Neural crest cell (in vitro differentiated cells): ENCODE data around the gene EDARADD. TPM values are rescaled to one million over a fixed set of nuclear protein-coding genes. Genes with fewer than 3 reads are reported as not detected.

Experiments
- DNase-seq: peaks from one replicate; pipeline ENCODE4 v3.0.0; 2021; ENCODE audit warnings: low read depth, mixed read lengths, low spot score
- H3K27ac Mint-ChIP-seq: one replicate; pipeline ENCODE4 v1.8.0; 2021; ENCODE audit warnings: mild to moderate bottlenecking, mixed read lengths; ENCODE audit not compliant: unreplicated experiment
- H3K27me3 Mint-ChIP-seq: 2 replicates; pipeline ENCODE4 v1.8.0; 2021; ENCODE audit warnings: low read depth, mild to moderate bottlenecking, mixed read lengths
- H3K36me3 Mint-ChIP-seq: 2 replicates; pipeline ENCODE4 v1.8.0; 2021; ENCODE audit warnings: low read depth, mild to moderate bottlenecking, mixed read lengths
- H3K4me1 Mint-ChIP-seq: 2 replicates; pipeline ENCODE4 v1.8.0; 2021; ENCODE audit warnings: mixed read lengths
- H3K4me3 Mint-ChIP-seq: one replicate; pipeline ENCODE4 v1.8.0; 2021; ENCODE audit warnings: mild to moderate bottlenecking, mixed read lengths
- H3K9me3 Mint-ChIP-seq: 2 replicates; pipeline ENCODE4 v1.8.0; 2021; ENCODE audit warnings: mixed read lengths
- total RNA-seq: library from RNA; stranded (reverse); gene quantifications from 2 replicates; pipeline ENCODE4 v1.2.1, GENCODE V29; 2021
- TF ChIP-seq, protein P1 (sequence below): fragments of 200-600 bp; sonication (generic); conservative IDR thresholded peaks from 2 replicates; pipeline ENCODE4 v1.5.0; 2021; ENCODE audit warnings: antibody characterized with exemption, mild to moderate bottlenecking

EDARADD gene
- total RNA-seq, 1 donor from 2014 or later: 3.0 TPM

DNA sequence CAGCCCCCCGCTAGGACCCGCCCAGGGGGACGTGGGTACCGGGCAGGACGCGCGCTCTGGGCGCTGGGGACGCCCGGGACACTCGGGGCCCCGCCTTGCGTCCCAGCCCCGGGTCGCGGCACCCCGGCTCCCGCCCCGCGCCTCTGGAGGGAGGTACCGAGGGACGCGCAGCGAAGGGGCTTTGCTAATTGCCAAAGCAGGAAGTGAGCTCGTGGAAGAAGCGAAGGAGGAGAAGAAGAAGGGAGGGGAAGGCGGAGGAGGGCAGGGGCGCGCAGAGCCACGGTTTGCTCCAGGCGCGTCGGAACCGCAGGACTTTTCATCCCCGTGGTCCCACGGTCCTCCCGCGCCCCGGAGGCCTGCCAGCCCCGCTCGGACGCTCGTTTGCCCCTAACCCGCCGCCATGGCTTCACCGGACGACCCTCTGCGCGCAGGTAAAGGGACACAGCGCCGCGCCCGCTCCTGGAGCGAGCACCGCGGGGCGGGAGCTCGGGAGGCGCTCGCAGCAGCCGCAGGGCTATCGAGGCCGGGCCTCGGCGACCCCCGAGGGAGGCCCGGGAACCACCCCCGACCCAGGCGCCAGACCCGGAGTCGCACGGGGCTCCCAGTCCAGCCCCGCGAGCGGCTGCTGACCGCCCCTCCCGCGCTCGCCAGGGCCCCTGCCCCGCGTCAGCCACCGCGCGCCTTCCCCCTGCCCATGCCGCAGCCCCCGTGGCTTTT is 1.3 kb downstream of the EDARADD start:
- H3K4me1 Mint-ChIP-seq: peaks cover 29% of the 10 kb centered on the region
- peaks cover 47% of the 10 kb centered on the region for H3K27me3 Mint-ChIP-seq
- no peak overlapping the region for H3K27ac Mint-ChIP-seq
- H3K9me3 Mint-ChIP-seq: no peaks in the 10 kb centered on the region
- TF ChIP-seq, protein P1, sequence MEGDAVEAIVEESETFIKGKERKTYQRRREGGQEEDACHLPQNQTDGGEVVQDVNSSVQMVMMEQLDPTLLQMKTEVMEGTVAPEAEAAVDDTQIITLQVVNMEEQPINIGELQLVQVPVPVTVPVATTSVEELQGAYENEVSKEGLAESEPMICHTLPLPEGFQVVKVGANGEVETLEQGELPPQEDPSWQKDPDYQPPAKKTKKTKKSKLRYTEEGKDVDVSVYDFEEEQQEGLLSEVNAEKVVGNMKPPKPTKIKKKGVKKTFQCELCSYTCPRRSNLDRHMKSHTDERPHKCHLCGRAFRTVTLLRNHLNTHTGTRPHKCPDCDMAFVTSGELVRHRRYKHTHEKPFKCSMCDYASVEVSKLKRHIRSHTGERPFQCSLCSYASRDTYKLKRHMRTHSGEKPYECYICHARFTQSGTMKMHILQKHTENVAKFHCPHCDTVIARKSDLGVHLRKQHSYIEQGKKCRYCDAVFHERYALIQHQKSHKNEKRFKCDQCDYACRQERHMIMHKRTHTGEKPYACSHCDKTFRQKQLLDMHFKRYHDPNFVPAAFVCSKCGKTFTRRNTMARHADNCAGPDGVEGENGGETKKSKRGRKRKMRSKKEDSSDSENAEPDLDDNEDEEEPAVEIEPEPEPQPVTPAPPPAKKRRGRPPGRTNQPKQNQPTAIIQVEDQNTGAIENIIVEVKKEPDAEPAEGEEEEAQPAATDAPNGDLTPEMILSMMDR: no peak
- peak; percentile 35 for DNase-seq
- peak overlapping the region; percentile 93 for H3K4me3 Mint-ChIP-seq
- no peaks in the 10 kb centered on the region for H3K36me3 Mint-ChIP-seq

DNA sequence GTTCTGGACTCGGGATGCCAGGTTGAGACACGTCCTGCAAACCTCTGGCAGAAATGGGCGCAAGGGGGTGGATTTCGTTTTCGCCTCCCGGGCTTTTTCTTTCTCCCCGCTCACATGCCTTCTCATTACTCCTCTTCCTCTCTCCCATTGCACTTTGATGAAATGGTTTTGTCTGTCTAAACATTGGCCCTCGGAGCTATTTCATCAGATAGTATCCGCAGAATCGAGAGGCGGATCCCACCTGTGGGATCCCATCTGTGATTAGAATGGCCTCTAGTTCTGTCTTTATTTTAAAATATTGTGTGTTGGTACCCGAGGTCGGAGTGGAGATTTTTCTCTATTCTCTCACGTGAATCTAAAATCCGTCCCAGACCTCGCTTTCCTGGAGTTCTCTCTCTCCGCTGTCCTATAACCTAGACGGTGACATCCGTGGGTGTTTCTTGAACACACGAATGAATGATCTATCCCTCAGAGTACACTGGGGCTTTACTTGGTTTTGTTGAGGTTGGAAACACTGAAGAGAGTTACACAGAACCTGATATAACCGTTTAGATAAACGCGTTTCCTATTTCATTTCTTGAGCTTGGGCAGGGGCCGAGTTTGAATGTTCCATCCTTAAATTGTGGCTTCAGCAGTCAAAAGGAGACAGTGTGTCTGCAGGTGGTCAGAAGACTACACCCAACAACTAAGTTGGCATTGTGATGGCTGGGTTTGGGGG is 2.0 kb downstream of the EDARADD start:
- no peak for DNase-seq
- TF ChIP-seq, protein P1: no peak
- peak overlapping the region; percentile 93 for H3K4me3 Mint-ChIP-seq
- no peaks in the 10 kb centered on the region for H3K36me3 Mint-ChIP-seq
- H3K4me1 Mint-ChIP-seq: peaks cover 30% of the 10 kb centered on the region
- H3K27me3 Mint-ChIP-seq: peaks cover 47% of the 10 kb centered on the region
- no peaks in the 10 kb centered on the region for H3K9me3 Mint-ChIP-seq
- no peak overlapping the region for H3K27ac Mint-ChIP-seq

DNA sequence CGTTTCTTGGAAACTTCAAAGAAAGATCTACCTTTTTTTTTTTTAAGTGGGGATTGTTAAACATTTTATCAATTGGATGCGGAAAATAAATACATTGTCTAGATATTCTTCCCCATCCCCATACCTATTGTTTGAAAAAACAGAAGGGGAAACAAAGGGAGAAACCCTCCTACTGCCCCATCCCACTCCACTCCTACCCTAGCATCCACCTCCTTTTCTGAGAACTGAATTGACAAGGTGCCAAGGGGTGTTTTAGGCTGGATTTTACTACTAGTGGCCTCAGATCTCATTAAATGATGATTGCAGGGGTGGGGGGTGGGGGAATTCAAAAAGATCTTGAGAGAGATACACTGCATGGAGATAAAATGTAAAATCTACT is 2.6 kb downstream of the EDARADD start:
- Mint-ChIP-seq H3K4me3 (peak overlapping the region; percentile 93), H3K4me1 (peaks cover 30% of the 10 kb centered on the region), H3K36me3 (no peaks in the 10 kb centered on the region), H3K9me3 (no peaks in the 10 kb centered on the region), H3K27ac (no peak overlapping the region), H3K27me3 (peaks cover 46% of the 10 kb centered on the region)
- TF ChIP-seq, protein P1: no peak
- DNase-seq: no peak

DNA sequence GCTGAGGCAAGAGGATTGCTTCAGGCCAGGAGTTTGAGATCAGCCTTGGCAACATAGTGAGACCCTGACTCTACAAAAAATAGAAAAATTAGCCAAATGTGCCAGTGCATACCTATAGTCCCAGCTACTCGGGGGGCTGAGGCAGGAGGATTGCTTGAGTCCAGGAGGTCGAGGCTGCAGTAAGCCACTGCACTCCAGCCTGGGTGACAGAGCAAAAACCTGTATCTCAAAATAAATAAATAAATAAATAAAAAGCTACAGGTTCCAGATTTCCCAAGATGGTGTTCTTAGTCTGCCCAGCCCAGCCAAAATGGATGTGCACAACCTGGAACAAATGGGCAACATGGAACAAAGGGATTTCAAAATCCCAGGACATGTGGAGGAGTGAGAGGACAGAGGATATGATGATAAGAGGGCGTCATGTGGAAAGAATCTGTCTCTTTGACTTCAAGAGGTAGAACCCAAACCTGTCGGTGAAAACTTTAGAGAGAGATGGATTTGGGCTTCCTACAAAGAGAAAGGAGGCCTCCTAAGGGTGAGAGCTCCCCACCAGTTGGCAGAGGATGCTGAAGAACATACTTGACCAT is 3.2 kb downstream of the EDARADD start:
- Mint-ChIP-seq H3K9me3 (no peaks in the 10 kb centered on the region), H3K4me1 (peaks cover 30% of the 10 kb centered on the region), H3K36me3 (no peaks in the 10 kb centered on the region), H3K27me3 (peaks cover 43% of the 10 kb centered on the region), H3K27ac (peak overlapping the region; percentile 27), H3K4me3 (peak overlapping the region; percentile 93)
- TF ChIP-seq, protein P1: no peak
- no peak for DNase-seq

DNA sequence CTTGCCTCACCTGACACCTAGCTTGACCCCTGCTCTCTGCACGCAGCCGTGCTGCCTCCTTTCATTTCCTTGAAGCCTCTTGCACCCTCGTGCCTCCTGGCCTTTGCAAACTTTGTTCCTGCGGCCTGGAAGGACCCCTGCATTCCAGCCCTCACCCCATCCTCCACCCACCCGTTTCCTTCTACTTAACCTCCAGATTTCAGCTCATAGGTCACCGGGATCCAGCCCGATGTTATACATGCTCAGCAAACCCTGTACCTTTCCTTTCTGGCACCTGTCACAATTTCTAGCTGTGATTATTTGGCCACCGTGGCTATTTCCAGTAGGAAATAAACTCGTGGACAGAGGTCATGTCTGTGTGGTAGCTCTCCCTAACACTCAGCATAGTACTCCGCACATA is 4.5 kb downstream of the EDARADD start:
- peak overlapping the region; percentile 52 for H3K4me3 Mint-ChIP-seq
- TF ChIP-seq, protein P1: no peak
- no peaks in the 10 kb centered on the region for H3K9me3 Mint-ChIP-seq
- DNase-seq: no peak
- H3K27ac Mint-ChIP-seq: no peak overlapping the region
- no peaks in the 10 kb centered on the region for H3K36me3 Mint-ChIP-seq
- H3K27me3 Mint-ChIP-seq: peaks cover 42% of the 10 kb centered on the region
- H3K4me1 Mint-ChIP-seq: peaks cover 30% of the 10 kb centered on the region
